Measurements from ENCODE around the gene VEGFA.

VEGFA gene

GRCh38 chr6:43826730-43827129 is 56.7 kb downstream of the VEGFA start:
- no peak for DNase-seq

GRCh38 chr6:43827898-43828297 is 57.9 kb downstream of the VEGFA start:
- no peak for DNase-seq

DNA sequence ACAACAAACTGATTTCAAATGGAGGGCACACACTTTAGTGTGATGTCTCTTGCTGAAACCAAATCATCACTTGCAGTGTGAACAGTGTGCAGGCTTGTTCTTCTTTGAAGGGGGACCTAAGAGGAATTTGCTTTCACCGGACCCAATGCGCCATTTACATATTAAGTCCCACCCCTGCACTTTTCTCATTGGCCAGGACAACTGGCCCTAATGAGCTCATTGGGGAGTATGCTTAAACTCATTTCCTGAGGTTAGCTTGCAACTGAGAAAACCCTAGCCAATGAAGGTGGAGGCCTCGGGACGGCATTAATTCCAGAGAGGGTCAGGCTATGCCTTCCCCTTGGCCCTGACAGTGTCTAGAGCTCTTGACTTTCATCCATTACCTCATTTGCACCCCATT is 58.7 kb downstream of the VEGFA start:
- DNase-seq = no peak

DNA sequence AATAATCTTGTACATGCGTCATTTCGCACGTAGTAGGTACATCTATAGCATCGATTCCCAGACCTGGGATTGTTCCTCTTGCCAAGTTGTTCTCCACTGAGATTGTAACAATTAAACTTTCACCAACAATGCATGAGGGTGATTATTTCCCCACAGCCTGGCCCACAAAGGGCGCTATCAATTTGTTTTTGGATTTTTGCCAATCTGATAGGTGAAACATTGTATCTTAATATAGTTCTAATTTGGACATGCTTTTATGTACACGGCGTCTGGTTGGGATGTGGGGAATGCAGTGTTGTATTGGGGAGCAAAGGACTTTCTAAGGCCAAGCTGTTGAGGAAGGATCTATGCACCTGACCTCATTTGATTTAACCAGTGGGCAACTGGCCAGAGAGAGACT is 59.5 kb downstream of the VEGFA start:
- DNase-seq = no peak

GRCh38 chr6:43830775-43831174 is 60.8 kb downstream of the VEGFA start:
- DNase-seq = no peak

GRCh38 chr6:43831191-43831590 is 61.2 kb downstream of the VEGFA start:
- no peak for DNase-seq

GRCh38 chr6:43833223-43833995 is 63.4 kb downstream of the VEGFA start:
- DNase-seq = no peak

GRCh38 chr6:43833996-43834390 is 64.0 kb downstream of the VEGFA start:
- DNase-seq = no peak

DNA sequence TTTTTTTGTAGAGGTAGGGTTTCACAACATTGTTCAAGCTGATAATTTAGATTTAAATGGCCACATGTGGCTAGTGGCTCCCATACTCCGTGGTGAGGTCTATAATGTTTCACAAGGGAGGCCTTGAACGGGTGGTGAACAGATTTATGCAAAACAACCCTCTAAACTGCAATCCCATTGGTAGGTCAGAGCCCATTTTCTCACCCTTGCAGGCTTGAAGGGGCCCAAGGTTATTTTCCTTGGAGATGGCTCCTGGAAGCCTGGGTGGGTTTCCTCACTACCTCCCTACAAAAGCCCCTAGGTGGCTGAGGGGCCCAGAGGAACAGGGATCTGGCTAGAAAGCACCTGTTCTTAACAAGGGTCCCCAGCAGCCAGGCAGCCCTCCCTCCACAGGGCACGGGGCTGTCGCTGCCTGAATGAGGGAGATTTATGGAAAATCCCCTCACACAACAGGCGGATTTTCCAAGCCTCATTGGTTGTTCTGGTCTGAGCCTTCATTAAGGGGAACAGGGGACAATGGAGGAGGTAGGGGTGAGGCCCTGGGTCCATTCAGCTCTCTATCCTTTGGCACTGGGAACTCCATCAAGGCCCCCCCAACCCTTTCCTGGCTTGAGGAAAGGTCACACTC is 64.6 kb downstream of the VEGFA start:
- DNase-seq = no peak

DNA sequence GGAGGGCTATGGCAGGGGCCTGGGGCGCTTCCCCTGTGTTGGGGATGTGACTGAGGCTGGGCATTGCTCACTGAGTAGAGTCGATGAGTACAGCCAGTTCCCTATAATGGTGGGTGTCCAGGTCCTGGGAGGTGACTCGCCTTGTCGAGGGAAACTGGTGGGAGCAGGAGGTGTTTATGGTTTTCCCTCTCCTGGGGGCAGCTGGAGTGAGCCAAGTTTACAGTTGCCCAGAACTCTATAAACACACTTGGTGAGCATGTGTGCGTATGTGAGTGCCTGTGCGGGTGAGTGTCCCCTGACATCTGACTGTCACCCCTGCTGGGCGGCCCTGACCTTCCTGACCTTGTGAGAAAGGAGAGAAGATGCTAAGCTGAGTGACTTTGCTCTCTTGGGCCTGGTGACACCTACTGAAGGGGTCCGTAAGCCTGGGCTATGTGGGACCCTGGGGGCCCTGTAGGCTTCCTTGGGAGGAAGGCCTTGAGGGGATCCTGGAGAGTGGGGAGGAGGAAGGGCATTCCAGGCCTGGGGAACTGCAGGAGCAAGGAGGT is 65.9 kb downstream of the VEGFA start:
- no peak for DNase-seq
